ENCODE results near the gene SEPSECS.

SEPSECS gene

GRCh38 chr4:25108556-25108955 lies 51.7 kb downstream of the SEPSECS start:
- POLR2A ChIA-PET (ENCODE audit: low non-redundant PET): no interaction called here
- H3K27ac ChIP-seq: no peak overlapping the region
- DNase-seq (ENCODE audit: low spot score): no peak
- CTCF ChIA-PET: no interaction called here
- TF ChIP-seq, protein P1, sequence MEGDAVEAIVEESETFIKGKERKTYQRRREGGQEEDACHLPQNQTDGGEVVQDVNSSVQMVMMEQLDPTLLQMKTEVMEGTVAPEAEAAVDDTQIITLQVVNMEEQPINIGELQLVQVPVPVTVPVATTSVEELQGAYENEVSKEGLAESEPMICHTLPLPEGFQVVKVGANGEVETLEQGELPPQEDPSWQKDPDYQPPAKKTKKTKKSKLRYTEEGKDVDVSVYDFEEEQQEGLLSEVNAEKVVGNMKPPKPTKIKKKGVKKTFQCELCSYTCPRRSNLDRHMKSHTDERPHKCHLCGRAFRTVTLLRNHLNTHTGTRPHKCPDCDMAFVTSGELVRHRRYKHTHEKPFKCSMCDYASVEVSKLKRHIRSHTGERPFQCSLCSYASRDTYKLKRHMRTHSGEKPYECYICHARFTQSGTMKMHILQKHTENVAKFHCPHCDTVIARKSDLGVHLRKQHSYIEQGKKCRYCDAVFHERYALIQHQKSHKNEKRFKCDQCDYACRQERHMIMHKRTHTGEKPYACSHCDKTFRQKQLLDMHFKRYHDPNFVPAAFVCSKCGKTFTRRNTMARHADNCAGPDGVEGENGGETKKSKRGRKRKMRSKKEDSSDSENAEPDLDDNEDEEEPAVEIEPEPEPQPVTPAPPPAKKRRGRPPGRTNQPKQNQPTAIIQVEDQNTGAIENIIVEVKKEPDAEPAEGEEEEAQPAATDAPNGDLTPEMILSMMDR (conservative IDR thresholded peaks at IDR 0.05; ENCODE audit: low read depth): no peak

GRCh38 chr4:25107827-25108516 lies 52.3 kb downstream of the SEPSECS start:
- no peak for DNase-seq (ENCODE audit: low spot score)
- H3K27ac ChIP-seq: no peak overlapping the region
- POLR2A ChIA-PET (ENCODE audit: low non-redundant PET): no interaction called here
- TF ChIP-seq, protein P1 (conservative IDR thresholded peaks at IDR 0.05; ENCODE audit: low read depth): no peak
- CTCF ChIA-PET: interaction anchor here (0.6 kb wide), 1 partner anchor 535 kb away, joined by 3 read pairs; no protein-coding TSS in a partner anchor

GRCh38 chr4:25106363-25107151 lies 53.7 kb downstream of the SEPSECS start:
- ChIA-PET POLR2A (ENCODE audit: low non-redundant PET) (no interaction called here), CTCF (no interaction called here)
- TF ChIP-seq, protein P1 (conservative IDR thresholded peaks at IDR 0.05; ENCODE audit: low read depth): no peak
- no peak for DNase-seq (ENCODE audit: low spot score)
- H3K27ac ChIP-seq: no peak overlapping the region

DNA sequence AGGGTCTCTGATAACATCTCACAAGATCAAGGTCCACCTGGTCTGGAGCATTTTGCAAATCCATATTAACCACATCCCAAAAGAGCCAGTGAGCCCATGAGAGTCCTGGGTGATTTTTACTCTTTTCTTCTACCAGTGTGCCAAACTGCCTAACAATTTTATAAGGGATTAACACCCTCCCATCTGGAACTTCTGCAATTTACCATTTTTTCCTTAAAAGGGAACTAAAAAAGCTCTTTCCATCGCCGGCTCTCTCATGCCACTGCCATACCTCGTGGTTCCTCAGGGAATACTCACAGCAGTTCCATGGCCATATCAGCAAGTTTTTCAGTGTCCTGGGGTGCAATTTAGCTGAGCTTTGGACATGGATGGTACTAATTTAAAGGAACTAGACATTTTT lies 55.7 kb downstream of the SEPSECS start:
- CTCF ChIA-PET: interaction anchor here (1.0 kb wide), 1 partner anchor 40 kb away, joined by 6 read pairs; no protein-coding TSS in a partner anchor
- H3K27ac ChIP-seq: no peak overlapping the region
- POLR2A ChIA-PET (ENCODE audit: low non-redundant PET): no interaction called here
- TF ChIP-seq, protein P1 (conservative IDR thresholded peaks at IDR 0.05; ENCODE audit: low read depth): no peak
- DNase-seq (ENCODE audit: low spot score): no peak

GRCh38 chr4:25103418-25103817 lies 56.8 kb downstream of the SEPSECS start:
- no peak overlapping the region for H3K27ac ChIP-seq
- no peak for DNase-seq (ENCODE audit: low spot score)
- TF ChIP-seq, protein P1 (conservative IDR thresholded peaks at IDR 0.05; ENCODE audit: low read depth): no peak
- ChIA-PET POLR2A (ENCODE audit: low non-redundant PET) (no interaction called here), CTCF (no interaction called here)

DNA sequence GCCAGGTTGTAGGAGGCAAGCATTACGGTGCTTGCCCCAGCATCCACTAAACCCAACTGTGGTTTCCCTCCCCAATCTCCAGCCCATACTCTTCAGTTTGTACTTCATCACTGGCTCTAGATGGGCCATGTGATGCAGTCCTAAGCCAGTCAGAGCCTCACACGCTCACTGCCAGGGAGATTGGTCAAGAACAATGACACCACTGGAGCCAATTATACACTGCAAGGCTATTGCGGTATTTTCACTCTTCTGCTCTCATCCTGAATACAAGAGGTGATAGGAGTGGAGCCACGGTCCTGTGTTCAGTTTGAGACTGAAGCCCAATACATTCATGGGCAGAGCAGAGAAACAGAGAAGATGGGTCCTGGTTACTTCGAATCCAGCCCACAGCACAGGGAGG lies 58.4 kb downstream of the SEPSECS start:
- no peak for DNase-seq (ENCODE audit: low spot score)
- TF ChIP-seq, protein P1 (conservative IDR thresholded peaks at IDR 0.05; ENCODE audit: low read depth): no peak
- POLR2A ChIA-PET (ENCODE audit: low non-redundant PET): no interaction called here
- H3K27ac ChIP-seq: no peak overlapping the region
- CTCF ChIA-PET: no interaction called here

Data from RWPE1 (cell line).